WI38 (cell line): ENCODE data around the gene NLRP10.
A peak's percentile ranks its signal among the peaks of the same experiment; 100 is the strongest.

Experiments used
- H3K4me3 ChIP-seq: 2 replicates; pipeline ENCODE4 v1.5.1; 2011; ENCODE audit warnings: low read depth, mild to moderate bottlenecking, control low read depth, low read length
- TF ChIP-seq, protein P1 (sequence below): IDR thresholded peaks from 2 replicates; pipeline ENCODE4 v1.5.1; 2012; ENCODE audit warnings: low read depth, mild to moderate bottlenecking, control low read depth, low read length

NLRP10 gene

DNA sequence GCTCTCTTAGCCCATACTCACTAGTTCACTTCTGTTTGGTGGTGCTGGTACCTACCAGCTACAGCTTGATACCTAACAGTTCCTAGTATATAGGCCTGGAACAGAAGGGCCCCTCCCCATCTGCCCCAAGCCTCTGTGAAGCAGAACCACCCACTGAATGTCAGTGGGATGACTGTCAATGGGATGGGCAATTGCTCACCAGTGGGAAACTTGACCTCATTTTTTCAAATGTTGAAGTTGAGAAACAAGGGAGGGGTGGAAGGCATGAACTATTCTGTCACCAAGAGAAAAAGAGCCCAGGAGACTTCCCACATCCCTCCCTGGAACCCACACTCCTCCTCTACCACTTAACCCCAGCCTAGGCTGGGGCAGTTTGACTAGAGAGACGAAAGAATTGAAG lies at the start of gene NLRP10:
Gene NLRP10, minus strand, starts transcription at position 62 of the 400 bp plus-strand sequence. CDS start 1,952 bp downstream, outside the sequence.
- peak within 1 kb of the TSS; percentile 46 for H3K4me3 ChIP-seq

GRCh38 chr11:8013833-8014232 lies 48.6 kb upstream of the NLRP10 start:
- H3K4me3 ChIP-seq: no peak overlapping the region
- TF ChIP-seq, protein P1, sequence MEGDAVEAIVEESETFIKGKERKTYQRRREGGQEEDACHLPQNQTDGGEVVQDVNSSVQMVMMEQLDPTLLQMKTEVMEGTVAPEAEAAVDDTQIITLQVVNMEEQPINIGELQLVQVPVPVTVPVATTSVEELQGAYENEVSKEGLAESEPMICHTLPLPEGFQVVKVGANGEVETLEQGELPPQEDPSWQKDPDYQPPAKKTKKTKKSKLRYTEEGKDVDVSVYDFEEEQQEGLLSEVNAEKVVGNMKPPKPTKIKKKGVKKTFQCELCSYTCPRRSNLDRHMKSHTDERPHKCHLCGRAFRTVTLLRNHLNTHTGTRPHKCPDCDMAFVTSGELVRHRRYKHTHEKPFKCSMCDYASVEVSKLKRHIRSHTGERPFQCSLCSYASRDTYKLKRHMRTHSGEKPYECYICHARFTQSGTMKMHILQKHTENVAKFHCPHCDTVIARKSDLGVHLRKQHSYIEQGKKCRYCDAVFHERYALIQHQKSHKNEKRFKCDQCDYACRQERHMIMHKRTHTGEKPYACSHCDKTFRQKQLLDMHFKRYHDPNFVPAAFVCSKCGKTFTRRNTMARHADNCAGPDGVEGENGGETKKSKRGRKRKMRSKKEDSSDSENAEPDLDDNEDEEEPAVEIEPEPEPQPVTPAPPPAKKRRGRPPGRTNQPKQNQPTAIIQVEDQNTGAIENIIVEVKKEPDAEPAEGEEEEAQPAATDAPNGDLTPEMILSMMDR: no peak

More for the DNA sequence above, at the start of gene NLRP10:
- TF ChIP-seq, protein P1: no peak

GRCh38 chr11:8011981-8012444 lies 46.8 kb upstream of the NLRP10 start:
- TF ChIP-seq, protein P1: no peak
- H3K4me3 ChIP-seq: no peak overlapping the region

GRCh38 chr11:8011371-8011770 lies 46.1 kb upstream of the NLRP10 start:
- TF ChIP-seq, protein P1: no peak
- H3K4me3 ChIP-seq: no peak overlapping the region

GRCh38 chr11:8009856-8010255 lies 44.6 kb upstream of the NLRP10 start:
- TF ChIP-seq, protein P1: no peak
- no peak overlapping the region for H3K4me3 ChIP-seq

- TF ChIP-seq, protein P1: no peak
- no peak overlapping the region for H3K4me3 ChIP-seq
Observed at GRCh38 chr11:8008212-8008611, 43.0 kb upstream of the NLRP10 start.

DNA sequence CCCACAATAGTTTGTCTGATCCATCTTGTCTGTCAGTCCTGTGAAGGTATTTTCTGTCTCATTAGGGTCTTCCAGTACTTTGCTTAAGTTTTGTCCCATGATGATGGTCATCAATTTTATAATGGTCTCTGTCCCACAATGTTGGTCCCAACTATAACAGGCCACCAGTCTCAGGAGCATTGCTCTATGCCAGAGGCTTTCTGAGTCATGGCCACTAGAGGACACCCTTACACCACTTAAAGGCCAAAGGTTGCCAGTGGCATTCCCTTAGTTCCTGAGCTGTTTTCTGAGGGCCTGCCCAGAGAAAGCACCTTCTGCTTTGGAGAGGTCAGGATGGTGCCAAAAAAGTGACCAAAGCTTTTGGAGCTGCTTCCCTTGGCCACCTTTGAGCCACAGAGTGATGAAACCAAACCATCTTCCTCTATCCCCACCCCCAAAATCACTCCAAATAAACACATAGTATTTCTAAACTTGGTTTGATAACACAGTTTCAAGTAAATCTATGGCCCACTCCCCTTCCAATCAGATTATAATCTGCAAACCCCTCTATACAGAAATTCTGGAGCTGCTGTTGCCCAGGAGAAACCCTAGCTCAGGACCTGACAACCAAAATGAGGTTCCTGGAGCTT lies 41.2 kb upstream of the NLRP10 start:
- TF ChIP-seq, protein P1: peak; percentile 89
- H3K4me3 ChIP-seq: no peak overlapping the region
